Activated CD8-positive, alpha-beta memory T cell treated with anti-CD3 and anti-CD28 coated beads for 48 hours (primary cell): ENCODE results near the gene TNFRSF13B.
"Not testable (repeated sequence)": the region's sequence is repeated elsewhere in the genome, so short reads cannot be mapped to it uniquely, and the experiment has no call there.

ENCODE experiments used
- DNase-seq, 3 experiments: peaks; one replicate each; pipeline ENCODE4 v3.0.0-alpha.2; 2020; ENCODE audit warnings: low read depth in 2 of 3, low spot score in 2 of 3

The TNFRSF13B gene

DNA sequence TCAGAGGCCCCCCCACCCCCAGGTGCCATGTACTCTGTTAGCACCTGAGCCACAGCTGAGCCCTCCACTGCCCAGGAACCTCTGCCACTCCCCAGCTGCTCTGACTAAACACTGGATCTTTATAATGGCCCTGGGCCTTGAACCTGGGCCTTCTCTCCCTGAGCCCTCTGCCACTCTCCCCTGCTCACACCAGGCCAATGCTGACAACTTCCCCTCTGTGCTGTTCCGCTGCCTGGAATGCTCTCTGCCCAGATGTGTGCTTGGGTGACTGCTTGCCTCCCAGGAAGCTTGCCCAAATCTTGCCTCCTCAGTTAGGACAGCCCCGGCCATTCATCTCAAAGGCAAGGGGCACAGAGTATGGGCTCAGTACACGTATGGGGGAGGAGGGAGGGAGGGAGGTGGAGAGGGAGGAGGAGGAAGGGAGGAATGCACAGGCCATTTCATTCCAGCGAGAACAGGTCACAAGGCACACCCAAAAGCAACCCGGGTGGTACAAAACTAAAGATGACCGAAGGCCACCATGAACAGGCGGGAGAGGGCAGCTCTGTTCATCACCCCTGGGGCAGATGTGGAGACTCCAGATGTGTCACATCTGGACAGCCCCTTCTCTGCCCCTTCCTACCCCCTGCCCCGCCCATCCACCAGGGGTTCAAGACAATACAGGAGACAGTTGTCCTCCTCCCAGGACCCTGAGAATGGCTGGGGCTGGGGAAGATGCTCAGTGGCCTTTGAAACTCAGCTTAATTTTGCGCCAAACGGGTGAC lies 15.3 kb upstream of the TNFRSF13B start:
- DNase-seq, result no peak

GRCh38 chr17:16986391-16986790 lies 14.5 kb upstream of the TNFRSF13B start:
- DNase-seq, result no peak

GRCh38 chr17:16981928-16982327 lies 10.0 kb upstream of the TNFRSF13B start:
- no peak for DNase-seq

GRCh38 chr17:16980813-16981731 lies 9.2 kb upstream of the TNFRSF13B start:
- no peak for DNase-seq

DNA sequence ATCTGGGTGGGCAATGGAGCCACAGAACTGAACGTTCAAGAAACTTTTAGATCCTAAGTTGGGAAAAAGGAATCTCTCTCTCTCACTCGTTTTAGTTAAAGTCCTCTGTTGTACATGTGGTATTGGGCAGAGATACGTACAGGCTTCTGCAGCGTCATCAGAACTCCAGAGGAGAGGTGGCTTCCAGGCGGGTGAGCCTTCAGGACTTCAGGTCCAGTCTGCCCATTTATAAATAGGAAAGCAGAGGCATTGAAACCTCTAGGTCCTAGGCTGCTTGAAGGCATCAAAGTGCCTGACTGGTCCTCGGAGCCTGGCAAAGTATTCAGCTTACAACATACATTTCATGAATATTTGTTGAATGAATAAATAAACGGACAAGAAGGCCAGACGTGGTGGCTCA lies 8.1 kb upstream of the TNFRSF13B start:
- DNase-seq, result no peak

- not testable (repeated sequence) for DNase-seq
Measured at GRCh38 chr17:16979237-16979823, 7.4 kb upstream of the TNFRSF13B start.

DNA sequence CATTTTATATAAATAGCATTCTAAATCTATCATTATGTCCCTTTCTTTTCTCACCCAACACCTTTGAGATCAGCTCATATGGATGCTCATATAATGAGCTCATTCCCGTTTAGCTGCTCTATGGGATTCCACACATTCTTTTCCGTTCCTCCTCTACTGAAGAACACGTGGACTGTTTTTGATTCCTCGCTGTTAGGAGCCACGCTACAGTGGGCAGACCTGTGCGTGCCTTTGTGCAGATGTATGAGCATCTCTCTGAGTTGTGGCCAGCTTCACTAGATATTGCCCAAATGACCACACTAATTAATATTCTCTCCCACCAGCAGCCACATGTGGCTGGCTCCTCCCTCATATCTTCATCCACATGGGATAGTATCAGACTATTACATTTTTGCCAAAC lies 6.0 kb upstream of the TNFRSF13B start:
- no peak for DNase-seq

DNA sequence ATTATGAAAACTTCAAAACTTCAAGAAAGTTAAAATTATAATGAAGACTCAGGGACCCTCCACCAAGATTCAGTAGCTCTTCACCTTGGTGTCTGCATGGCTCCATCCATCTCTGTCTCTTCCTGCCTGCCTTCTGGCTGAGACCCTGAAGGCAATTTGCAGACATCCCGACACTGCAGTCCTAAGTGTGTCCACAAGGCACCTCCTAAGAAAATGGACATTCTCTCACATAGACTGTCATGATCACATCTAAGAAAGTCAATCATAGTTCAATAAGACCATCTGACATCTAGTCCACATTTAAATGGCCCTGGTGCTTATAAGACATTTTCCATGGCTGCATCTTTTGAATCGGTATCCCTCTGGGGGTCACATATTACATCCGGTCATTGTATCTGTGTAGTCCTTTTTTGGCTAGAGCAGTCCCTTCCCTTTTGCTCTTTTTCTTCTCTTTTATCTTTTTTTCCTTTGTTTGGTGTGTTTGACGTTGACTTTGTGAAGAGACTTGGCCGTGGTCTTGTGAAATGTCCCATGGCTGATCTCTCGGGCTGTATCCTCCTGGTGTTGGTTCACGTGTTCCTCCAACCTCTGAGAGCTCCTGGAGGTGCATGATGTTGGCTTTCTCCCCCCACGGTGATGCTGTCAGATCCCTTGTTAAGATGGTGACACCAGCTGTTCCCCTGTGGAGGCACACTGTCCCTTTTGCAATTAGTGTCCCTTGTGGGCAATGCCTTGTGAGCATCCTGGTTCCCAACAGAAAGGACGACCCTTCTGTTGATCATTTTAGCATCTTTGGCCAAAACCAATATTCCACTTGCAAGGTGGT lies 5.0 kb upstream of the TNFRSF13B start:
- DNase-seq, result no peak

DNA sequence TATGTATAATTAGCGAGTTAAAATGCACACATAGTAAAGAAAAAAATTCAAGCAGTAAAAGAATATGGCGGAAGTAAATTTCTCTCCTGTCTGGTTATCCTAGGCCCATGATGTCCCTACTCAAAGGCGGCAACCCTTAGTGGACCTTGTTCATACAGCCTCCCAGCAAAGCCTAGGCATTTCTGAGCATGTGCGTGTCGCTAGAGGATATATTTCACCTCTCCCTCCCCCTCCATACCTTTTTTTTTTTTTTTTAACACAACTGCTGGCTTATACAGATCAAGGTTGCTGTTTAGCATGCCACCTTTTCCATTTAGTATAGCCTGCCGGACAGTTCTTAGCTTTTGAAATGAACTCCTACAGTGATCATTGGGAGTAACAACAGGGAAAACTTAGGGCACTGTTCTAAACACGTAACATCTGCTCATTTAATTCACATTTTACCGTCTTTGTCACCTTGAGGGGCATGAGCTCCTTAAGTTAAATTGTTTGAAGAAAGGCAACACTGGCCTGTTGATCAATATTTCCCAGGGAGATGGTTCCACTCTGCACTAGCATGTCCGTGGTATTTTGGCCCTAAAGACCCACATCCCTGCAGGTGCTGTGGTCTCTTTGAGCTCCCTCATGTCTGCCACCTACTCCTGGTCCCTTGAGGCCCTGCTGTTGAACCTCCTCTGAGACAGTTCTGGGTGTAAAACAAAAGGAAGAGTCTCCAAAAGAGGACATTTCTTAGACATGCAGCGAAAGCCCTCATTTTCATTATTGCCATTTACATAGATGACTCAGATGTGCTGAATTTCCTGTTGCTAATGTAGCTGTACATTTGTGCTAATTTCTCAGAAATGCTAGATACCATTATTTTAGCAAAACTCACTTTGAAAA lies 4.1 kb upstream of the TNFRSF13B start:
- DNase-seq, result no peak

DNA sequence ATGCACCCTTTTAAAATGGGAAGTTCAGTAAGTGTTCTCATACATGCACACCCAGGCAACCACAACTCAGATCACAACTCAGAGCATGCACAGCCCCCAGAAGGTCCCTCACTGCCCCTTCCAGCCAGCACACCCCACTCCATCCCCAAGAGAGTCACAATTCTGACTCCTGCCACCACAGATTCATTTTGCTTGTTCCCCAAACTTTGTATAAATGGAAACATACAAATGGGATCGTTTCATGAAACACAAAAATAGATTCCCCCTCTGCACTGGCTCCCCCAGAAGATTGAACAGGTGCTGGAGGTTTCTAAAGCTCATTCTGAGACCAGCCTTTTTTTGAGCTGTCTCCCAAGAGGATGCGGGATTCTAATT lies 3.3 kb upstream of the TNFRSF13B start:
- DNase-seq, result no peak

GRCh38 chr17:16974569-16975276 lies 2.8 kb upstream of the TNFRSF13B start:
- DNase-seq, result no peak

DNA sequence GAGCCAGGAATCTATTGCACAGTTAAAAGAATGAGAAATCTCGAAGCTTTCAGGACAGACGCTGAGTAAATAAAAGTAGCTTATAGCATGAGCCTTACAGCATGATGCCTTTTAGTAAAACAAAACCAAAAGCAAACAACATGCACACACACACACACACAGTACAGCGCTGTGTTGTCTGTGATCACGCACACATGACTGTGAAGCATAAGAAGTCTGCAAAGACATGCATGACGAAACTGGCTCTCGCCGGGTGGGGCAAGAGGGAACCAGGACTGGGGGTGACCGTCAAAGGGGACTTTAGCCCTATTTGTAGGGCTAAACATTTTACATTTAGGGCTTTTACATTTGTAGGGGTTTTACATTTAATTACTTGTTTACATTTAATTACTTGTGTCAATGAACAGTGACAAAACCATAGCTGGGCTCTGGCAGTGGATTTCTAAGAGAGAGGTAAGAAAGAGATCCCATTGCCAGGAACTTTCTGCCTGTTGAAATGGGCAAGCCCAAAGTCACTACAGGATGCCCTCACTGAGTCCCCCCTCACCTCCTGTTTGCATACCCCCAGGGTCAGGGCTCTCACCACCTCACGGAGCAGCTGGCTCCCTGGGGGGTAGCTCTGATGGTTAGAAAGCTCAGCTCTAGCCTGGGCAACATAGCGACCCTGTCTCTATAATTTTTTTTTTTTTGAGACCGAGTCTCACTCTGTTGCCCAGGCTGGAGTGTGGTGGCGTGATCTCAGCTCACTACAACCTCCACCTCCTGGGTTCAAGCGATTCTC lies 2.0 kb upstream of the TNFRSF13B start:
- no peak for DNase-seq

- not testable (repeated sequence) for DNase-seq
Measured at GRCh38 chr17:16973043-16973442, 1.1 kb upstream of the TNFRSF13B start.

DNA sequence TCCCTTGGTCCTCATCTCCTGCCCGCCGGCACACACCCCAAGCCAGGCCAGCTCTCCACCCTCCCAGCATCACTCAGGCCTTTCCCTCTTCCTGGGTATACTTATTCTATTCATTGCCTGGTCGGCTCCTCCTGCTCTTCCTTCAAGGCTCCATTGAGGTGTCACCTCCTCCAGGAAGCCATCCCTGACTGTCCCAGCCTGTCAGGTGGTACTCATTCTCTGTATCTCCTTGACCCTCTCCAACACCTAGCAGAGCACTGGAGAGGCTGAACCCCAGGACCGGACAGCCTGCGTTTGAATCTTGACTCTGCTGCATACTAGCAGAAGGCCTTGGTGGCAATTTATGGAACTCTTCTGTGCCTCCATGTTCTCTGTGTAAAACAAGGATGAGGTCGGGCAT lies 428 bp upstream of the TNFRSF13B start:
- DNase-seq, result no peak

DNA sequence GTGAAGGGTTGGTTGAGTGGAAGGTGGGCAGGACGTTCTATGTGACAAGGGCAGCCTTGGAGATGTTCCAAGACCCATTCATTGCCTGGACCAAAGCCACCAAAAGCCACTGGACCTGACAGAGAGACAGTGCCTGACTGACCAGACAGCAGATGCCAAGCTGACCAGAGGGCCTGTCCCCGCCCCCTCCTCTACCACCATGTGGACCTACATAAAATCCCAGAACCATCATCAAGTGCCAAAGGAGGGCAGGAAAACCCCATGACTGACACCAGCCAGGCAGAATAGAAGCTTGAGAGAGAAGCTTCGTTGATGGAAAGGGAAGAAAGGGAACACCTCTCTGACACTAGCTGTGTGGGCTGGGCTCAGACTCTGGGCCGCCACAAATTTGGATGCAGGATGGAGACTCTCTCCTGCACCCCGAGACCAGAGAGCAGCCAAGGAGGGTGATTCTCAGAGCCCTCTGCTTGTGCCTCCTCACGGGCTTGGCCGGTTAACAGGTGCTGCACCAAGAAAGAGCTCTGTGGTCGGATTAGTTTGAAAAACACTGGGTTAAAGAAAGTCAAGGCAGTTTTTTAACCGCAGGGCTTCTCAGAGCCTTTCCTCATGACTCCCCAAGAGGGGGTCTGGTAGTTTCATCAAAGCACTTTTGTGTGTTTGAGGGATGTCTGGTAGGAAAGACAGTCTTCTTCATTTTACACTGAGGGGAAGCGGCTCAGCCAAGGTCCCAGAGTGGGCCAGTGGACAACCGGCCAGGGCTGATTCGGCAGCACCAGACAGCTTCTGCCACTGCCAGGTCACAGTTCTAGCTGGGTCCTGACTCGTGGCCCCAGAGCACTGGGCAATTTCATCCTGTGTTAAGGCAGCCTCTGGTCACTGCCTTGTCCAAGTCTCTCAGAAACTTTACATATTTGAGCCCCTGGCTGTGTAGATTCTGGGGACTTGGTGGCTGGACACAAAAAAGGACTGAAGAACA lies 1.7 kb downstream of the TNFRSF13B start:
- DNase-seq, result no peak

GRCh38 chr17:16968786-16969185 lies 3.1 kb downstream of the TNFRSF13B start:
- DNase-seq, result no peak

- no peak for DNase-seq
Measured at GRCh38 chr17:16962804-16963203, 9.1 kb downstream of the TNFRSF13B start.

DNA sequence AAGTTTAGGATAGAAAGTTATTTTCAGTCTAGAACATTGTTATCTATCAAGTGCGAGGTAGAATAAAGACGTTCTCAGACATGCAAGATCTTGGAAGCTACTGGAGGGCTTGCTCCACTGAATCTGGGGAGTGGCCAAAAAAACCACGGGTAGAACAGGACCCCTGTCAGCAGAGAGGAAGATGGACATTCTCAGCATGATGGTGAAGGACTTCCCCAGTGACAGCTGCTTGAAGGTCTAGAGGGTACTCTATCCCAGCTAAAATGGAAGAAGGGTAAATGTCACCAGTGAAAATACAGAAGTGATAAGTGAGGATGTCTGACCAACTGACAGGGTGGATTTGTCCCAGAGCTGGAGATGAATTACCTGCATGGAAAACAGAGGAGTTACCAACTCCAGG lies 10.1 kb downstream of the TNFRSF13B start:
- no peak for DNase-seq
